K562 (cell line): ENCODE measurements around the gene CAMK1D. TPM values are rescaled to one million over a fixed set of nuclear protein-coding genes. Genes with fewer than 3 reads are reported as not detected.

ENCODE experiments used
- ATAC-seq: fragments of 200-7000 bp; cut with Tn5 transposase; 3 replicates; pipeline ENCODE4 v1.9.1; 2020; ENCODE audit warnings: moderate library complexity
- BruUV-seq: library from RNA; stranded (reverse); fragments of 400-500 nt; replicated peaks from 2 replicates; lab custom pipeline; 2021; lab: Mats Ljungman, UMichigan
- CTCF ChIA-PET: fragments of 300-600 bp; formaldehyde crosslinking; extraction: SDS; loops from one replicate; lab custom pipeline; 2021; ENCODE audit warnings: low intra/inter-chr PET ratio; lab: Yijun Ruan, JAX
- POLR2A ChIA-PET: fragments of 300-600, 350-650 bp; sonication (Branson Sonifier 250); formaldehyde crosslinking; extraction: SDS; loops from one replicate; lab custom pipeline; 2021; ENCODE audit warnings: antibody characterized with exemption, inconsistent platforms; lab: Yijun Ruan, JAX
- DNase-seq, 4 experiments: peaks; one replicate each; pipeline versions ENCODE4 v3.0.0 to v3.0.0-alpha.2; 2011 to 2018; ENCODE audit warnings: low spot score in 3 of 4, mixed read lengths in 3 of 4; ENCODE audit errors: extremely low read depth in 1 of 4
- FAIRE-seq: peaks from 2 replicates; lab custom pipeline; 2011; peaks lifted over from hg19 to GRCh38; lab: Jason Lieb, UNC
- H2AFZ ChIP-seq: 2 replicates; pipeline ENCODE4 v1.6.0; 2011; ENCODE audit warnings: low read depth, low read length, control low read depth, inconsistent platforms
- H3K27ac ChIP-seq: fragments of 200-600 bp; 3 replicates; pipeline ENCODE4 v1.8.0; 2011; ENCODE audit warnings: low read depth, mild to moderate bottlenecking, control low read depth, inconsistent platforms, low read length, moderate library complexity, mixed read lengths; ENCODE audit errors: extremely low read depth
- H3K27me3 ChIP-seq, 2 experiments: fragments of 300-600 bp in 1 of 2; 2 replicates in 1 of 2; 3 replicates in 1 of 2; pipeline versions ENCODE4 v1.6.0 to v1.8.0; 2011; ENCODE audit warnings: inconsistent platforms in 2 of 2, low read length in 2 of 2, mild to moderate bottlenecking in 1 of 2, mixed read lengths in 1 of 2, moderate library complexity in 1 of 2; ENCODE audit not compliant: control insufficient read depth in 2 of 2, insufficient read depth in 2 of 2
- H3K36me3 ChIP-seq: fragments of 300-600 bp; 3 replicates; pipeline ENCODE4 v1.8.0; 2011; ENCODE audit warnings: mild to moderate bottlenecking, low read length, inconsistent platforms; ENCODE audit not compliant: control insufficient read depth, insufficient read depth
- H3K4me1 ChIP-seq, 2 experiments: fragments of 200-600 bp in 1 of 2; replicated peaks in 1 of 2; 2 replicates in 1 of 2; 3 replicates in 1 of 2; pipeline versions ENCODE4 v1.5.1 to v1.8.0; 2011; ENCODE audit warnings: inconsistent platforms in 2 of 2, low read length in 2 of 2, mild to moderate bottlenecking in 1 of 2, mixed read lengths in 1 of 2, moderate library complexity in 1 of 2; ENCODE audit not compliant: control insufficient read depth in 2 of 2, insufficient read depth in 2 of 2
- H3K4me2 ChIP-seq: 2 replicates; pipeline ENCODE4 v1.6.1; 2011; ENCODE audit warnings: low read length, control low read depth, inconsistent platforms, mixed read lengths; ENCODE audit not compliant: insufficient read depth
- H3K4me3 ChIP-seq: fragments of 200-600 bp; sonication (generic), shearing (Covaris generic); 2 replicates; pipeline ENCODE4 v1.5.1; 2016; ENCODE audit warnings: control low read depth, inconsistent platforms
- H3K79me2 ChIP-seq: fragments of 200-600 bp; 3 replicates; pipeline ENCODE4 v1.8.0; 2011; ENCODE audit warnings: low read length, inconsistent platforms; ENCODE audit not compliant: control insufficient read depth, insufficient read depth
- H3K9ac ChIP-seq, 2 experiments: 2 replicates each; pipeline versions ENCODE4 v1.6.0 to v1.6.1; 2011; ENCODE audit warnings: low read depth in 2 of 2, low read length in 2 of 2, control low read depth in 1 of 2, inconsistent platforms in 1 of 2, mild to moderate bottlenecking in 1 of 2, mixed read lengths in 1 of 2; ENCODE audit not compliant: insufficient read depth in 1 of 2
- H3K9me1 ChIP-seq: one replicate; pipeline ENCODE4 v1.6.0; 2011; ENCODE audit warnings: inconsistent platforms, mild to moderate bottlenecking, low read length, moderate library complexity; ENCODE audit not compliant: control insufficient read depth, insufficient read depth
- H3K9me3 ChIP-seq: replicated peaks from 2 replicates; pipeline ENCODE4 v1.5.1; 2011; ENCODE audit warnings: low read depth, low read length, inconsistent platforms; ENCODE audit not compliant: control insufficient read depth, insufficient read depth
- H4K20me1 ChIP-seq: replicated peaks from 2 replicates; pipeline ENCODE4 v1.6.1; 2011; ENCODE audit warnings: low read length, inconsistent platforms, mixed read lengths; ENCODE audit not compliant: control insufficient read depth, insufficient read depth
- ARHGAP35 ChIP-seq: fragments of 450-650 bp; IDR thresholded peaks from 2 replicates; pipeline ENCODE4 v1.6.1; 2018; ENCODE audit not compliant: partially characterized antibody
- CHD4 ChIP-seq: fragments of 200-600 bp; sonication (generic); IDR thresholded peaks from 3 replicates; pipeline ENCODE4 v1.6.1; 2012; ENCODE audit warnings: low read depth, mild to moderate bottlenecking, mixed read lengths, low read length, inconsistent platforms; ENCODE audit not compliant: insufficient read depth, insufficient replicate concordance, poor library complexity, severe bottlenecking
- ELF4 ChIP-seq: fragments of 450-650 bp; formaldehyde crosslinking; IDR thresholded peaks from 2 replicates; pipeline ENCODE4 v1.4.0; 2022; ENCODE audit warnings: missing genetic modification characterization
- HNRNPH1 ChIP-seq: fragments of 200-400 bp; formaldehyde crosslinking; optimal IDR thresholded peaks from 2 replicates; pipeline ENCODE3; 2017; ENCODE audit warnings: low read depth, mild to moderate bottlenecking, low read length, moderate library complexity
- MCM5 ChIP-seq: fragments of 450-650 bp; IDR thresholded peaks from 2 replicates; pipeline ENCODE4 v1.6.1; 2016; ENCODE audit warnings: low read depth
- POLR2G ChIP-seq: fragments of 200-400 bp; formaldehyde crosslinking; IDR thresholded peaks from 2 replicates; pipeline ENCODE4 v1.6.1; 2017; ENCODE audit warnings: low read depth, mild to moderate bottlenecking, antibody characterized with exemption, low read length, moderate library complexity
- RAD51 ChIP-seq: fragments of 450-650 bp; IDR thresholded peaks from 2 replicates; pipeline ENCODE4 v1.7.1; 2016; ENCODE audit warnings: low read depth, mild to moderate bottlenecking, borderline replicate concordance
- ZC3H11A ChIP-seq: IDR thresholded peaks from 2 replicates; pipeline ENCODE4 v1.6.1; 2012; ENCODE audit warnings: low read depth, low read length, improper control_type of control experiment
- ZZZ3 ChIP-seq: fragments of 450-650 bp; IDR thresholded peaks from 2 replicates; pipeline ENCODE4 v1.6.1; 2016; ENCODE audit warnings: antibody characterized with exemption, mild to moderate bottlenecking, moderate library complexity
- WGBS: fragments of 100-300 bp; shearing (Covaris generic); methylation state at CpG from one replicate; pipeline ENCODE4 v1.1.6; 2016; ENCODE audit warnings: low coverage, mixed read lengths; ENCODE audit not compliant: insufficient coverage; ENCODE audit errors: missing lambda C conversion rate; 5-methylcytosine and 5-hydroxymethylcytosine counted together
- in situ Hi-C: fragments of 300-500 bp; cut with MboI; formaldehyde crosslinking; loops from 4 replicates; pipeline ENCODE4 v1.15.0; 2018; ENCODE audit warnings: inconsistent platforms, mixed read lengths
- intact Hi-C: fragments of 100-400 bp; cut with micrococcal nuclease; formaldehyde crosslinking; loops from 2 replicates; pipeline ENCODE4 v1.14.2; 2022
- polyA plus RNA-seq, 8 experiments: library from polyadenylated mRNA; depleted of rRNA in 4 of 8; stranded (reverse) in 5 of 8; unstranded in 3 of 8; fragments of >200 nt; fragmentation: Nextera tagmentation in 2 of 8; fragmentation: Illumina TruSeq in 1 of 8; extraction: Ambion mirVana in 2 of 8; extraction: Trizol in 1 of 8; gene quantifications; 2 replicates each; pipeline versions ENCODE4 v1.2.1 to v1.2.3, GENCODE V29; 2011 to 2014; ENCODE audit warnings: inconsistent platforms in 1 of 8, missing spikeins in 1 of 8
- total RNA-seq, 7 experiments: library from RNA; depleted of rRNA in 6 of 7; stranded (reverse); fragments of >200 nt in 6 of 7; fragmentation: Illumina TruSeq in 2 of 7; extraction: Trizol in 2 of 7; gene quantifications; 2 replicates each; pipeline versions ENCODE4 v1.2.1 to v1.2.3, GENCODE V29; 2011 to 2021; ENCODE audit warnings: low replicate concordance in 1 of 7
- TF ChIP-seq, protein P1 (sequence below): fragments of 250-450 bp; sonication (Bioruptor Pico); IDR thresholded peaks from 2 replicates; pipeline ENCODE4 v1.4.0; 2020; ENCODE audit warnings: mild to moderate bottlenecking, moderate library complexity, borderline replicate concordance
- TF ChIP-seq, protein P2 (sequence below): IDR thresholded peaks from 3 replicates; pipeline ENCODE4 v1.6.1; 2011; ENCODE audit warnings: borderline replicate concordance, mild to moderate bottlenecking, moderate library complexity; ENCODE audit not compliant: insufficient read length; ENCODE audit errors: extremely low read depth
- TF ChIP-seq, protein P3 (sequence below): sonication (generic); formaldehyde crosslinking; IDR thresholded peaks from 2 replicates; pipeline ENCODE4 v1.8.0; 2022; ENCODE audit warnings: mild to moderate bottlenecking, missing genetic modification reagents

CAMK1D gene
- total and polyA plus RNA-seq, 9 of the 15 experiments (the other 6 are each of a cell fraction or from before 2014, with no cell fraction given), result 0.12 to 0.24 (median 0.20) TPM; not detected in 5

DNA sequence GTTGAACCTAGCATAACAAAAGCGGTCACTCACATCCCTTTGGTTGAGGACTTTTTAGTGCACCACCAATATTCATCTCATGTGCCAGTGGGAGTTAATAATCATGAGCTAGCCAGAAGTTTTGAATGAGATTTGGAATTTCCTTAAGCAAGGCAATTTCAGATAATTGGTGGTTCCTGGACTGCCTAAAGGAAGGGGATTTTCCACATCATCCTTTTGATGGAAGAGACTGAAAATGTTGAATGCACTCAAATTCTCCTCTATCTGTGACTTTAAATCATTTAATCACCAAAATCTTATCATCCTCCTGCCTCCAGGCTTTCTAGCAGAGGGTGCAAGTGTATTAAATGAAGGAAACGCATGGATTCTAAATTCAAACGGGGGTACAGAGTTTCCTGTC lies 391.5 kb downstream of the CAMK1D start:
- Histone ChIP-seq H3K79me2 (no peaks in the 10 kb centered on the region), H3K9ac (no peak overlapping the region), H3K27me3 (peaks cover 11 to 23% of the 10 kb centered on the region in 2 experiments; a peak in 4 of 5 replicates), H3K36me3 (no peaks in the 10 kb centered on the region), H2AFZ (no peak overlapping the region), H3K9me3 (no peaks in the 10 kb centered on the region), H4K20me1 (no peaks in the 10 kb centered on the region), H3K9me1 (no peaks in the 10 kb centered on the region), H3K4me2 (no peak overlapping the region), H3K4me1 (no peaks in the 10 kb centered on the region), H3K27ac (no peak overlapping the region), H3K4me3 (no peak overlapping the region)
- intact Hi-C loops, result no loop called here
- 0% methylated on average over 3 of the region's 3 CpGs for WGBS
- ChIA-PET POLR2A (interaction anchor here (1.0 kb wide), 1 partner anchor 17 kb away, joined by 4 read pairs; no protein-coding TSS in a partner anchor), CTCF (no interaction called here)
- no TSS peak for BruUV-seq
- DNase-seq, result no peak
- no peak for ATAC-seq
- no peak for FAIRE-seq
- in situ Hi-C loops, result no loop called here
- TF ChIP-seq ELF4 (CRISPR knock-in tag) (no peak), ARHGAP35 (no peak), RAD51 (no peak), ZC3H11A (no peak), ZZZ3 (no peak), CHD4 (no peak), MCM5 (no peak), POLR2G (no peak), HNRNPH1 (no peak)
- TF ChIP-seq, protein P1, sequence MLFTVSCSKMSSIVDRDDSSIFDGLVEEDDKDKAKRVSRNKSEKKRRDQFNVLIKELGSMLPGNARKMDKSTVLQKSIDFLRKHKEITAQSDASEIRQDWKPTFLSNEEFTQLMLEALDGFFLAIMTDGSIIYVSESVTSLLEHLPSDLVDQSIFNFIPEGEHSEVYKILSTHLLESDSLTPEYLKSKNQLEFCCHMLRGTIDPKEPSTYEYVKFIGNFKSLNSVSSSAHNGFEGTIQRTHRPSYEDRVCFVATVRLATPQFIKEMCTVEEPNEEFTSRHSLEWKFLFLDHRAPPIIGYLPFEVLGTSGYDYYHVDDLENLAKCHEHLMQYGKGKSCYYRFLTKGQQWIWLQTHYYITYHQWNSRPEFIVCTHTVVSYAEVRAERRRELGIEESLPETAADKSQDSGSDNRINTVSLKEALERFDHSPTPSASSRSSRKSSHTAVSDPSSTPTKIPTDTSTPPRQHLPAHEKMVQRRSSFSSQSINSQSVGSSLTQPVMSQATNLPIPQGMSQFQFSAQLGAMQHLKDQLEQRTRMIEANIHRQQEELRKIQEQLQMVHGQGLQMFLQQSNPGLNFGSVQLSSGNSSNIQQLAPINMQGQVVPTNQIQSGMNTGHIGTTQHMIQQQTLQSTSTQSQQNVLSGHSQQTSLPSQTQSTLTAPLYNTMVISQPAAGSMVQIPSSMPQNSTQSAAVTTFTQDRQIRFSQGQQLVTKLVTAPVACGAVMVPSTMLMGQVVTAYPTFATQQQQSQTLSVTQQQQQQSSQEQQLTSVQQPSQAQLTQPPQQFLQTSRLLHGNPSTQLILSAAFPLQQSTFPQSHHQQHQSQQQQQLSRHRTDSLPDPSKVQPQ (CRISPR knock-in tag), result no peak
- TF ChIP-seq, protein P2, sequence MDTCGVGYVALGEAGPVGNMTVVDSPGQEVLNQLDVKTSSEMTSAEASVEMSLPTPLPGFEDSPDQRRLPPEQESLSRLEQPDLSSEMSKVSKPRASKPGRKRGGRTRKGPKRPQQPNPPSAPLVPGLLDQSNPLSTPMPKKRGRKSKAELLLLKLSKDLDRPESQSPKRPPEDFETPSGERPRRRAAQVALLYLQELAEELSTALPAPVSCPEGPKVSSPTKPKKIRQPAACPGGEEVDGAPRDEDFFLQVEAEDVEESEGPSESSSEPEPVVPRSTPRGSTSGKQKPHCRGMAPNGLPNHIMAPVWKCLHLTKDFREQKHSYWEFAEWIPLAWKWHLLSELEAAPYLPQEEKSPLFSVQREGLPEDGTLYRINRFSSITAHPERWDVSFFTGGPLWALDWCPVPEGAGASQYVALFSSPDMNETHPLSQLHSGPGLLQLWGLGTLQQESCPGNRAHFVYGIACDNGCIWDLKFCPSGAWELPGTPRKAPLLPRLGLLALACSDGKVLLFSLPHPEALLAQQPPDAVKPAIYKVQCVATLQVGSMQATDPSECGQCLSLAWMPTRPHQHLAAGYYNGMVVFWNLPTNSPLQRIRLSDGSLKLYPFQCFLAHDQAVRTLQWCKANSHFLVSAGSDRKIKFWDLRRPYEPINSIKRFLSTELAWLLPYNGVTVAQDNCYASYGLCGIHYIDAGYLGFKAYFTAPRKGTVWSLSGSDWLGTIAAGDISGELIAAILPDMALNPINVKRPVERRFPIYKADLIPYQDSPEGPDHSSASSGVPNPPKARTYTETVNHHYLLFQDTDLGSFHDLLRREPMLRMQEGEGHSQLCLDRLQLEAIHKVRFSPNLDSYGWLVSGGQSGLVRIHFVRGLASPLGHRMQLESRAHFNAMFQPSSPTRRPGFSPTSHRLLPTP, result no peak
- TF ChIP-seq, protein P3, sequence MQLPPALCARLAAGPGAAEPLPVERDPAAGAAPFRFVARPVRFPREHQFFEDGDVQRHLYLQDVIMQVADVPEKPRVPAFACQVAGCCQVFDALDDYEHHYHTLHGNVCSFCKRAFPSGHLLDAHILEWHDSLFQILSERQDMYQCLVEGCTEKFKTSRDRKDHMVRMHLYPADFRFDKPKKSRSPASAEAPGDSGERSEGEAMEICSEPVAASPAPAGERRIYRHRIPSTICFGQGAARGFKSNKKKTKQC (CRISPR knock-in tag), result no peak
